Right atrium auricular region (tissue), 2 donors: Measurements from ENCODE around the gene WFIKKN2. TPM values are rescaled to one million over a fixed set of nuclear protein-coding genes. Genes with fewer than 3 reads are reported as not detected.
"Not testable (repeated sequence)": the region's sequence is repeated elsewhere in the genome, so short reads cannot be mapped to it uniquely, and the experiment has no call there.

Experiments
- DNase-seq: peaks from one replicate; pipeline ENCODE4 v3.0.0-alpha.2; 2019; ENCODE audit warnings: low spot score
- H3K27ac ChIP-seq, 2 donors: fragments of 200-600 bp; sonication (generic); 1 replicate in 1 of 2; 2 replicates in 1 of 2; pipeline ENCODE4 v1.5.1; 2016 to 2019
- H3K27me3 ChIP-seq, 2 donors: fragments of 200-600 bp; sonication (generic); one replicate each; pipeline versions ENCODE4 v1.5.1 to v1.6.0; 2017 to 2019
- H3K36me3 ChIP-seq: fragments of 200-600 bp; sonication (generic); one replicate; pipeline ENCODE4 v1.5.1; 2016
- H3K4me1 ChIP-seq, 2 donors: fragments of 200-600 bp; sonication (generic); one replicate each; pipeline versions ENCODE4 v1.5.1 to v1.6.0; 2017 to 2019
- H3K4me3 ChIP-seq, 2 donors: fragments of 200-600 bp; sonication (generic); 1 replicate in 1 of 2; 2 replicates in 1 of 2; pipeline ENCODE4 v1.5.1; 2017 to 2019; ENCODE audit warnings: mild to moderate bottlenecking in 1 of 2, moderate library complexity in 1 of 2
- H3K9me3 ChIP-seq, 2 donors: fragments of 200-600 bp; sonication (generic); one replicate each; pipeline ENCODE4 v1.5.1; 2019
- CTCF ChIP-seq, 2 donors: fragments of 200-600 bp; sonication (generic); IDR thresholded peaks; one replicate each; pipeline ENCODE4 v1.5.1; 2019; ENCODE audit warnings: antibody characterized with exemption in 2 of 2
- total RNA-seq, 2 donors: library from RNA; depleted of rRNA; stranded (reverse); fragments of >200 nt; gene quantifications; one replicate each; pipeline ENCODE4 v1.1.0, GENCODE V29; 2016

The WFIKKN2 gene
- total RNA-seq, 2 donors from 2014 or later: 0.26 to 0.31 TPM

- no peak for DNase-seq
- no peak for TF ChIP-seq CTCF (IDR thresholded peaks at IDR 0.05)
- H3K9me3 ChIP-seq: no peaks in the 10 kb centered on the region
- H3K4me1 ChIP-seq: peaks cover 0 to 21% of the 10 kb centered on the region in 2 donors
- peak overlapping the region in 1 of 2 donors; percentile 65 for H3K27ac ChIP-seq
- no peak overlapping the region for H3K4me3 ChIP-seq
- no peaks in the 10 kb centered on the region for H3K27me3 ChIP-seq
- H3K36me3 ChIP-seq: peaks cover under 1% of the 10 kb centered on the region
Measured at GRCh38 chr17:50855708-50856330, 20.4 kb downstream of the WFIKKN2 start.

- peak overlapping the region in 1 of 2 donors; percentile 65 for H3K27ac ChIP-seq
- no peaks in the 10 kb centered on the region for H3K9me3 ChIP-seq
- no peak for TF ChIP-seq CTCF (IDR thresholded peaks at IDR 0.05)
- peaks cover 6% of the 10 kb centered on the region for H3K36me3 ChIP-seq
- H3K4me3 ChIP-seq: no peak overlapping the region
- H3K4me1 ChIP-seq: peaks cover 0 to 21% of the 10 kb centered on the region in 2 donors
- H3K27me3 ChIP-seq: no peaks in the 10 kb centered on the region
- no peak for DNase-seq
Measured at GRCh38 chr17:50856431-50856830, 21.0 kb downstream of the WFIKKN2 start.

- Histone ChIP-seq H3K36me3 (peaks cover 26% of the 10 kb centered on the region), H3K9me3 (no peaks in the 10 kb centered on the region), H3K4me3 (no peak overlapping the region), H3K27ac (no peak overlapping the region), H3K27me3 (no peaks in the 10 kb centered on the region), H3K4me1 (peaks cover 0 to 21% of the 10 kb centered on the region in 2 donors)
- TF ChIP-seq CTCF (IDR thresholded peaks at IDR 0.05): no peak
- DNase-seq: no peak
Measured at GRCh38 chr17:50858486-50859225, 23.3 kb downstream of the WFIKKN2 start.

- not testable (repeated sequence) for H3K4me3 ChIP-seq, DNase-seq, H3K27ac ChIP-seq, H3K27me3 ChIP-seq, H3K9me3 ChIP-seq
- Histone ChIP-seq H3K4me1 (peaks cover 0 to 31% of the 10 kb centered on the region in 2 donors), H3K36me3 (peaks cover 27% of the 10 kb centered on the region)
Measured at GRCh38 chr17:50859727-50860126, 24.3 kb downstream of the WFIKKN2 start.

- DNase-seq: no peak
- TF ChIP-seq CTCF (IDR thresholded peaks at IDR 0.05): no peak
- peak overlapping the region; percentile 21 to 100 for H3K27ac ChIP-seq
- peaks cover 27% of the 10 kb centered on the region for H3K36me3 ChIP-seq
- peaks cover 0 to 31% of the 10 kb centered on the region in 2 donors for H3K4me1 ChIP-seq
- no peak overlapping the region for H3K4me3 ChIP-seq
- H3K9me3 ChIP-seq: no peaks in the 10 kb centered on the region
- no peaks in the 10 kb centered on the region for H3K27me3 ChIP-seq
Measured at GRCh38 chr17:50861334-50861676, 25.9 kb downstream of the WFIKKN2 start.

- Histone ChIP-seq H3K9me3 (no peaks in the 10 kb centered on the region), H3K4me1 (peaks cover 0 to 31% of the 10 kb centered on the region in 2 donors), H3K27me3 (no peaks in the 10 kb centered on the region), H3K4me3 (no peak overlapping the region), H3K36me3 (peaks cover 27% of the 10 kb centered on the region), H3K27ac (peak overlapping the region; percentile 21 to 100)
- TF ChIP-seq CTCF (IDR thresholded peaks at IDR 0.05): no peak
- DNase-seq: no peak
Measured at GRCh38 chr17:50861822-50862528, 26.6 kb downstream of the WFIKKN2 start.
